Iris pigment epithelial cell (primary cell): ENCODE measurements around the gene OTOG.
A peak's percentile ranks its signal among the peaks of the same experiment; 100 is the strongest.

Experiments used
- DNase-seq: peaks from one replicate; pipeline ENCODE4 v3.0.0-alpha.2; 2011; ENCODE audit warnings: low read depth

The OTOG gene

GRCh38 chr11:17633987-17634775 lies 87.1 kb downstream of the OTOG start:
- no peak for DNase-seq

GRCh38 chr11:17634776-17635550 lies 87.9 kb downstream of the OTOG start:
- no peak for DNase-seq

- no peak for DNase-seq
Observed at GRCh38 chr11:17635551-17635938, 88.5 kb downstream of the OTOG start.

GRCh38 chr11:17636721-17637120 lies 89.7 kb downstream of the OTOG start:
- DNase-seq: no peak

- DNase-seq: no peak
Observed at GRCh38 chr11:17637901-17638300, 90.8 kb downstream of the OTOG start.

GRCh38 chr11:17638311-17638710 lies 91.3 kb downstream of the OTOG start:
- no peak for DNase-seq

GRCh38 chr11:17639091-17639490 lies 92.0 kb downstream of the OTOG start:
- no peak for DNase-seq

GRCh38 chr11:17639781-17640180 lies 92.7 kb downstream of the OTOG start:
- DNase-seq: no peak

GRCh38 chr11:17640493-17641164 lies 93.6 kb downstream of the OTOG start:
- no peak for DNase-seq

- DNase-seq: no peak
Observed at GRCh38 chr11:17641792-17642350, 94.8 kb downstream of the OTOG start.

- no peak for DNase-seq
Observed at GRCh38 chr11:17642370-17642769, 95.3 kb downstream of the OTOG start.

GRCh38 chr11:17642980-17643379 lies 95.9 kb downstream of the OTOG start:
- no peak for DNase-seq

GRCh38 chr11:17643506-17644405 lies 96.7 kb downstream of the OTOG start:
- no peak for DNase-seq

GRCh38 chr11:17645190-17645970 lies 98.3 kb downstream of the OTOG start:
- DNase-seq: no peak

- no peak for DNase-seq
Observed at GRCh38 chr11:17646451-17647145, 99.5 kb downstream of the OTOG start.

GRCh38 chr11:17648528-17648927 lies 101.5 kb downstream of the OTOG start:
- no peak for DNase-seq

- no peak for DNase-seq
Observed at GRCh38 chr11:17649261-17649660, 102.2 kb downstream of the OTOG start.

- DNase-seq: no peak
Observed at GRCh38 chr11:17649696-17650095, 102.6 kb downstream of the OTOG start.

- peak; percentile 26 for DNase-seq
Observed at GRCh38 chr11:17650127-17650911, 103.3 kb downstream of the OTOG start.
